ENCODE results near the gene ASCL3.
A peak's percentile ranks its signal among the peaks of the same experiment; 100 is the strongest.

ASCL3 gene

DNA sequence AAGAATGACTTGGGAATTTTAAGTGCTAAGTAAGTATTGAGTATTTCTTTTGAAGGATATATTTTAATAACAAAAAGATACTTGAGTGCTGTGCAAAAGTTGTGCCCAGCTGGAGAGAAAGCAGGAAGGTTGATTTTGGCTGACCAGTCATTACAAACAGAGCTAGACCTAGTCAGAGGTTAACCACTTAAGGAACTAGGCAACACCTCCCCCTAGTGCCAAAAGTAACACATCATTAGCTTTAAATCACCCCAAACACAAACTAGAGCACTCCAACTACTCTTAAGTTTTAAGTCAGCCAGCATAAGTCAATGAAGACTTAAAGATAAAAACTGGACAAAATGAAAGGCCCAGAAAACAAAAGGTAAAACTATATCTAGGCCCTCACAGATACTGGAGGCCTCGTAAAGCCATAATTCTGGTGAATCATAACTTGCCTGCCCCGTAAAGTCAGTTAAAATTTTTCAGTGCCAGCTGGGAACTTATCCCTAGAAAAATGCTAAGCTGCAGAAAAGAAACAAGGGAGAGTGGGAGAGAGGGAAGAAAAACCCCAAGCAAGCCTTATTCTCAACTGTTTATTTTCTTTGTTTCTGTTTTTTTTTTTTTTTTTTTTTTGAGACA, 16.8 kb upstream of the ASCL3 start:
- TF ChIP-seq, protein P1, sequence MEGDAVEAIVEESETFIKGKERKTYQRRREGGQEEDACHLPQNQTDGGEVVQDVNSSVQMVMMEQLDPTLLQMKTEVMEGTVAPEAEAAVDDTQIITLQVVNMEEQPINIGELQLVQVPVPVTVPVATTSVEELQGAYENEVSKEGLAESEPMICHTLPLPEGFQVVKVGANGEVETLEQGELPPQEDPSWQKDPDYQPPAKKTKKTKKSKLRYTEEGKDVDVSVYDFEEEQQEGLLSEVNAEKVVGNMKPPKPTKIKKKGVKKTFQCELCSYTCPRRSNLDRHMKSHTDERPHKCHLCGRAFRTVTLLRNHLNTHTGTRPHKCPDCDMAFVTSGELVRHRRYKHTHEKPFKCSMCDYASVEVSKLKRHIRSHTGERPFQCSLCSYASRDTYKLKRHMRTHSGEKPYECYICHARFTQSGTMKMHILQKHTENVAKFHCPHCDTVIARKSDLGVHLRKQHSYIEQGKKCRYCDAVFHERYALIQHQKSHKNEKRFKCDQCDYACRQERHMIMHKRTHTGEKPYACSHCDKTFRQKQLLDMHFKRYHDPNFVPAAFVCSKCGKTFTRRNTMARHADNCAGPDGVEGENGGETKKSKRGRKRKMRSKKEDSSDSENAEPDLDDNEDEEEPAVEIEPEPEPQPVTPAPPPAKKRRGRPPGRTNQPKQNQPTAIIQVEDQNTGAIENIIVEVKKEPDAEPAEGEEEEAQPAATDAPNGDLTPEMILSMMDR (IDR thresholded peaks at IDR 0.05; ENCODE audit: insufficient read depth, low read length, poor library complexity, severe bottlenecking): peak; percentile 64
- H3K27me3 ChIP-seq (replicated peaks; ENCODE audit: control insufficient read depth, insufficient read depth, low read length): no peaks in the 10 kb centered on the region
- peak; percentile 21 for DNase-seq (ENCODE audit: extremely low read depth, insufficient read length)
- no peak overlapping the region for H3K4me3 ChIP-seq (replicated peaks; ENCODE audit: low read depth, low read length)
- peaks cover 2% of the 10 kb centered on the region; the same call in 1 of the 2 replicates for H3K36me3 ChIP-seq (ENCODE audit: control insufficient read depth, insufficient read depth, low read length)

DNA sequence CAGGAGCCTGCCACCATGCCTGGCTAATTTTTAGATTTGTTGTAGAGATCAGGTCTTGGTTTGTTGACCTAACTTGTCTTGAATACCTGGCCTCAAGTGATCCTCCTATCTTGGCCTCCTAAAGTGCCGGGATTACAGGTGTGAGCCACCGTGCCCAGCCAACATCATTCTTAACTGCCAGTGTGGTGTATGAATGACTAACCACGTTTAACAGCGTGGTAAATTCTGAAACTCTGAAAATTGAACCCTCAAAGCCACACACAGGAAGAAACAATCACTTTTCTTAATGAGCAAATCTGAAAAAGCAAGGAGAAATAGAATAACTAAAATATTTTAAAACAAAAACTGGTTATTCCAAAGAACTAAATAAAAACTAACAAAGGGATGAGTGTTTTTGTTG, 14.0 kb upstream of the ASCL3 start:
- DNase-seq (ENCODE audit: extremely low read depth, insufficient read length): no peak
- Histone ChIP-seq H3K27me3 (replicated peaks; ENCODE audit: control insufficient read depth, insufficient read depth, low read length) (no peaks in the 10 kb centered on the region), H3K36me3 (ENCODE audit: control insufficient read depth, insufficient read depth, low read length) (peaks cover 2% of the 10 kb centered on the region; the same call in 1 of the 2 replicates), H3K4me3 (replicated peaks; ENCODE audit: low read depth, low read length) (no peak overlapping the region)
- TF ChIP-seq, protein P1 (IDR thresholded peaks at IDR 0.05; ENCODE audit: insufficient read depth, low read length, poor library complexity, severe bottlenecking): no peak

DNA sequence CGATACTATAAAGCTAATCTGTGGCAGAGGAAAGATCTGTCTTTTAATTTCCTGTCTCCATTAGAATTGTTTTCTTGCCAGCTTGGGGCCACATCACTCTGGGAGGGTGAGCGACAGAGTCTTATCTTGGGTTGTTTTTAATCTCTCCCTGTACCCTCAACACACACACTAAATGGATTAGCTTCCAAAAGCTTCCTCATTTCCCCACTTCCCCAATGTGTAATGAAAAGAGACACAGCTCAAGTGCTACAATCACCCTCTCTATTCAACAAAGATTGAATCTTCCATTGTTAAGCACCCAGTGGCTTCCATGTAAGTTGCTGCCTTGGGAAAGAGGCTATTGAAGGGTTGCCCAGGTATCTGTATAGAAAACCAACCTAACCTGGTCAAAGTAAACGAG, 6.1 kb upstream of the ASCL3 start:
- TF ChIP-seq, protein P1 (IDR thresholded peaks at IDR 0.05; ENCODE audit: insufficient read depth, low read length, poor library complexity, severe bottlenecking): no peak
- no peaks in the 10 kb centered on the region for H3K27me3 ChIP-seq (replicated peaks; ENCODE audit: control insufficient read depth, insufficient read depth, low read length)
- peaks cover 4% of the 10 kb centered on the region for H3K36me3 ChIP-seq (ENCODE audit: control insufficient read depth, insufficient read depth, low read length)
- no peak overlapping the region for H3K4me3 ChIP-seq (replicated peaks; ENCODE audit: low read depth, low read length)
- DNase-seq (ENCODE audit: extremely low read depth, insufficient read length): no peak

- H3K27me3 ChIP-seq (replicated peaks; ENCODE audit: control insufficient read depth, insufficient read depth, low read length): no peaks in the 10 kb centered on the region
- no peak overlapping the region for H3K4me3 ChIP-seq (replicated peaks; ENCODE audit: low read depth, low read length)
- peaks cover 4% of the 10 kb centered on the region for H3K36me3 ChIP-seq (ENCODE audit: control insufficient read depth, insufficient read depth, low read length)
- no peak for DNase-seq (ENCODE audit: extremely low read depth, insufficient read length)
- TF ChIP-seq, protein P1 (IDR thresholded peaks at IDR 0.05; ENCODE audit: insufficient read depth, low read length, poor library complexity, severe bottlenecking): no peak
These were observed 4.6 kb upstream of the ASCL3 start for GRCh38 chr11:8947230-8947943.

DNA sequence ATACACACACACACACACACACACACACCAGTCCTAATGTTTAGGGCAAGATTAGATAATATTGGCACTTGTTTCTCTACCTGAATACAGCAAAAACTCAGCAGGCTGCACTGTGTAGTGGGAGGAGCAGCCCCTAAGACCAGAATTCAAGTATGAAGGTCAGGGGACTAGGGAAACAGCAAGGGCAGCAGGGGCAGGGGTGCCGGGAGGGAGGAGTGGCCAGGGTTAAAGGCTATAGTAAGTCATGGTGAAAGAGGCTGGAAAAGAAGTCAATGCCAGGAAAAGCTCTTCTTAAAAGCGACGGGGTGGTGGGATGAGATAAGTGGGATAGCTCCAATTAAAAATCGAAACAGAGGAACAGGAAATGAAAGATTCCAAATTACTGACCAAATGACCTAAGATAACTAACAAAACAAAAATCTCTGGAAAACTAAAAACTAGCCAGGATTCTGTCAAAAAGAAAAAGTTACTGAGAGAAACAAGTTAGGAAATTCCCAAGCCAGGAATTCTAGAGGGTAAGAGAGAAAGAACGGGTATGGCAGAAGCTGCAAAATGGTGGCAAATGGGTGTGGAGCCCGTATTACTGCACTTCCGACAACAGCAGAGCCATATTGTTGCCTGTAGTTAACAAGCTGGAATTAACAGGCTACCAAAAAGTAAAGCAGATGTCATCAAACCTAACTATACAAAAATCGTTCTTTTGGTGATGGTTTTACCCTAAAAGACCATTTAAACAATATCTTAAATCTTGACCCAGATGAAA, 1.3 kb downstream of the ASCL3 start:
- TF ChIP-seq, protein P1 (IDR thresholded peaks at IDR 0.05; ENCODE audit: insufficient read depth, low read length, poor library complexity, severe bottlenecking): no peak
- no peak for DNase-seq (ENCODE audit: extremely low read depth, insufficient read length)
- Histone ChIP-seq H3K36me3 (ENCODE audit: control insufficient read depth, insufficient read depth, low read length) (no peaks in the 10 kb centered on the region), H3K27me3 (replicated peaks; ENCODE audit: control insufficient read depth, insufficient read depth, low read length) (no peaks in the 10 kb centered on the region; the same call in 1 of the 2 replicates), H3K4me3 (replicated peaks; ENCODE audit: low read depth, low read length) (no peak overlapping the region)
